K562 (cell line): ENCODE results near the gene NDST3. TPM values are rescaled to one million over a fixed set of nuclear protein-coding genes. Genes with fewer than 3 reads are reported as not detected.

Experiments
- ATAC-seq: fragments of 200-7000 bp; cut with Tn5 transposase; 3 replicates; pipeline ENCODE4 v1.9.1; 2020; ENCODE audit warnings: moderate library complexity
- BruUV-seq: library from RNA; stranded (reverse); fragments of 400-500 nt; replicated peaks from 2 replicates; lab custom pipeline; 2021; lab: Mats Ljungman, UMichigan
- CTCF ChIA-PET: fragments of 300-600 bp; formaldehyde crosslinking; extraction: SDS; loops from one replicate; lab custom pipeline; 2021; ENCODE audit warnings: low intra/inter-chr PET ratio; lab: Yijun Ruan, JAX
- POLR2A ChIA-PET: fragments of 300-600, 350-650 bp; sonication (Branson Sonifier 250); formaldehyde crosslinking; extraction: SDS; loops from one replicate; lab custom pipeline; 2021; ENCODE audit warnings: antibody characterized with exemption, inconsistent platforms; lab: Yijun Ruan, JAX
- DNase-seq, 4 experiments: peaks; one replicate each; pipeline versions ENCODE4 v3.0.0 to v3.0.0-alpha.2; 2011 to 2018; ENCODE audit warnings: low spot score in 3 of 4, mixed read lengths in 3 of 4; ENCODE audit errors: extremely low read depth in 1 of 4
- FAIRE-seq: peaks from 2 replicates; lab custom pipeline; 2011; peaks lifted over from hg19 to GRCh38; lab: Jason Lieb, UNC
- H2AFZ ChIP-seq: 2 replicates; pipeline ENCODE4 v1.6.0; 2011; ENCODE audit warnings: low read depth, low read length, control low read depth, inconsistent platforms
- H3K27ac ChIP-seq: fragments of 200-600 bp; 3 replicates; pipeline ENCODE4 v1.8.0; 2011; ENCODE audit warnings: low read depth, mild to moderate bottlenecking, control low read depth, inconsistent platforms, low read length, moderate library complexity, mixed read lengths; ENCODE audit errors: extremely low read depth
- H3K27me3 ChIP-seq, 2 experiments: fragments of 300-600 bp in 1 of 2; 2 replicates in 1 of 2; 3 replicates in 1 of 2; pipeline versions ENCODE4 v1.6.0 to v1.8.0; 2011; ENCODE audit warnings: inconsistent platforms in 2 of 2, low read length in 2 of 2, mild to moderate bottlenecking in 1 of 2, mixed read lengths in 1 of 2, moderate library complexity in 1 of 2; ENCODE audit not compliant: control insufficient read depth in 2 of 2, insufficient read depth in 2 of 2
- H3K36me3 ChIP-seq: fragments of 300-600 bp; 3 replicates; pipeline ENCODE4 v1.8.0; 2011; ENCODE audit warnings: mild to moderate bottlenecking, low read length, inconsistent platforms; ENCODE audit not compliant: control insufficient read depth, insufficient read depth
- H3K4me1 ChIP-seq, 2 experiments: fragments of 200-600 bp in 1 of 2; replicated peaks in 1 of 2; 2 replicates in 1 of 2; 3 replicates in 1 of 2; pipeline versions ENCODE4 v1.5.1 to v1.8.0; 2011; ENCODE audit warnings: inconsistent platforms in 2 of 2, low read length in 2 of 2, mild to moderate bottlenecking in 1 of 2, mixed read lengths in 1 of 2, moderate library complexity in 1 of 2; ENCODE audit not compliant: control insufficient read depth in 2 of 2, insufficient read depth in 2 of 2
- H3K4me2 ChIP-seq: 2 replicates; pipeline ENCODE4 v1.6.1; 2011; ENCODE audit warnings: low read length, control low read depth, inconsistent platforms, mixed read lengths; ENCODE audit not compliant: insufficient read depth
- H3K4me3 ChIP-seq: fragments of 200-600 bp; sonication (generic), shearing (Covaris generic); 2 replicates; pipeline ENCODE4 v1.5.1; 2016; ENCODE audit warnings: control low read depth, inconsistent platforms
- H3K79me2 ChIP-seq: fragments of 200-600 bp; 3 replicates; pipeline ENCODE4 v1.8.0; 2011; ENCODE audit warnings: low read length, inconsistent platforms; ENCODE audit not compliant: control insufficient read depth, insufficient read depth
- H3K9ac ChIP-seq, 2 experiments: 2 replicates each; pipeline versions ENCODE4 v1.6.0 to v1.6.1; 2011; ENCODE audit warnings: low read depth in 2 of 2, low read length in 2 of 2, control low read depth in 1 of 2, inconsistent platforms in 1 of 2, mild to moderate bottlenecking in 1 of 2, mixed read lengths in 1 of 2; ENCODE audit not compliant: insufficient read depth in 1 of 2
- H3K9me1 ChIP-seq: one replicate; pipeline ENCODE4 v1.6.0; 2011; ENCODE audit warnings: inconsistent platforms, mild to moderate bottlenecking, low read length, moderate library complexity; ENCODE audit not compliant: control insufficient read depth, insufficient read depth
- H3K9me3 ChIP-seq: replicated peaks from 2 replicates; pipeline ENCODE4 v1.5.1; 2011; ENCODE audit warnings: low read depth, low read length, inconsistent platforms; ENCODE audit not compliant: control insufficient read depth, insufficient read depth
- H4K20me1 ChIP-seq: replicated peaks from 2 replicates; pipeline ENCODE4 v1.6.1; 2011; ENCODE audit warnings: low read length, inconsistent platforms, mixed read lengths; ENCODE audit not compliant: control insufficient read depth, insufficient read depth
- ARHGAP35 ChIP-seq: fragments of 450-650 bp; IDR thresholded peaks from 2 replicates; pipeline ENCODE4 v1.6.1; 2018; ENCODE audit not compliant: partially characterized antibody
- ERF ChIP-seq: fragments of 450-650 bp; formaldehyde crosslinking; IDR thresholded peaks from 2 replicates; pipeline ENCODE4 v1.4.0; 2020; ENCODE audit warnings: mild to moderate bottlenecking, mixed read lengths
- HNRNPH1 ChIP-seq: fragments of 200-400 bp; formaldehyde crosslinking; optimal IDR thresholded peaks from 2 replicates; pipeline ENCODE3; 2017; ENCODE audit warnings: low read depth, mild to moderate bottlenecking, low read length, moderate library complexity
- HOXB6 ChIP-seq: fragments of 250-450 bp; sonication (Bioruptor Pico); IDR thresholded peaks from 2 replicates; pipeline ENCODE4 v1.5.1; 2022; ENCODE audit warnings: mild to moderate bottlenecking, borderline replicate concordance
- MCM7 ChIP-seq, 2 experiments: fragments of 450-650 bp; IDR thresholded peaks; 2 replicates each; pipeline ENCODE4 v1.6.1; 2016 to 2018
- MED1 ChIP-seq: sonication (generic); formaldehyde crosslinking; IDR thresholded peaks from 2 replicates; pipeline ENCODE4 v1.8.1; 2023; ENCODE audit warnings: missing genetic modification reagents, borderline replicate concordance
- PURB ChIP-seq: sonication (generic); formaldehyde crosslinking; IDR thresholded peaks from 2 replicates; pipeline ENCODE4 v1.9.0; 2021; ENCODE audit warnings: low read depth, mild to moderate bottlenecking, missing genetic modification reagents
- PYGO2 ChIP-seq: fragments of 450-650 bp; IDR thresholded peaks from 2 replicates; pipeline ENCODE4 v1.6.1; 2016; ENCODE audit warnings: mild to moderate bottlenecking, missing genetic modification characterization, moderate library complexity, missing compliant biosample characterization
- ZNF507 ChIP-seq: conservative IDR thresholded peaks from 2 replicates; pipeline ENCODE4 v1.6.1; 2017; ENCODE audit warnings: missing genetic modification characterization, missing compliant biosample characterization
- ZNF780A ChIP-seq: fragments of 250-450 bp; sonication (Bioruptor Pico); IDR thresholded peaks from 2 replicates; pipeline ENCODE4 v1.5.0; 2021; ENCODE audit warnings: mild to moderate bottlenecking
- ZNF830 ChIP-seq: fragments of 250-450 bp; sonication (Bioruptor Pico); IDR thresholded peaks from 2 replicates; pipeline ENCODE4 v1.5.0; 2021; ENCODE audit warnings: mild to moderate bottlenecking
- WGBS: fragments of 100-300 bp; shearing (Covaris generic); methylation state at CpG from one replicate; pipeline ENCODE4 v1.1.6; 2016; ENCODE audit warnings: low coverage, mixed read lengths; ENCODE audit not compliant: insufficient coverage; ENCODE audit errors: missing lambda C conversion rate; 5-methylcytosine and 5-hydroxymethylcytosine counted together
- in situ Hi-C: fragments of 300-500 bp; cut with MboI; formaldehyde crosslinking; loops from 4 replicates; pipeline ENCODE4 v1.15.0; 2018; ENCODE audit warnings: inconsistent platforms, mixed read lengths
- intact Hi-C: fragments of 100-400 bp; cut with micrococcal nuclease; formaldehyde crosslinking; loops from 2 replicates; pipeline ENCODE4 v1.14.2; 2022
- polyA plus RNA-seq, 8 experiments: library from polyadenylated mRNA; depleted of rRNA in 4 of 8; stranded (reverse) in 5 of 8; unstranded in 3 of 8; fragments of >200 nt; fragmentation: Nextera tagmentation in 2 of 8; fragmentation: Illumina TruSeq in 1 of 8; extraction: Ambion mirVana in 2 of 8; extraction: Trizol in 1 of 8; gene quantifications; 2 replicates each; pipeline versions ENCODE4 v1.2.1 to v1.2.3, GENCODE V29; 2011 to 2014; ENCODE audit warnings: inconsistent platforms in 1 of 8, missing spikeins in 1 of 8
- total RNA-seq, 7 experiments: library from RNA; depleted of rRNA in 6 of 7; stranded (reverse); fragments of >200 nt in 6 of 7; fragmentation: Illumina TruSeq in 2 of 7; extraction: Trizol in 2 of 7; gene quantifications; 2 replicates each; pipeline versions ENCODE4 v1.2.1 to v1.2.3, GENCODE V29; 2011 to 2021; ENCODE audit warnings: low replicate concordance in 1 of 7

The NDST3 gene
- total and polyA plus RNA-seq, 9 of the 15 experiments (the other 6 are each of a cell fraction or from before 2014, with no cell fraction given), result not detected

DNA sequence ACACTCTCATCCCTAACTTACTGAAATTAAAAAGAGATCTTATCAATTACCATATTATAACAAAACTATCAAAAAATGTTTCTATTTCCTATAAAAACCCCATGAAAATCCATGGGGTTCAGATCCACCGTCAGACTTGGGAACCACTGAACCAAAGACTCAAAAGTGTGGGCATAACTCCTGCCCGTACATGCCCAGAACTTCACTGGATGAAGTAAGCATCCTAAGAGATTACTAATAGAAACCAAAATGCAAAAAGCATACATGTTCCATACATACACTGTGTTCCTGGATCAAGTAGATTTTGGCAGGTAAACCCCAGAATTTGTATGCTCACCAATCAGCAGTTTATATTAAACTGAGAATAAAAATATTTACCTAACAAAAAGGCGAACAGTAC, 252.4 kb downstream of the NDST3 start:
- ATAC-seq (no peak), FAIRE-seq (no peak), DNase-seq (no peak)
- H3K27me3 ChIP-seq, result no peaks in the 10 kb centered on the region
- intact Hi-C loops, result no loop called here
- H4K20me1 ChIP-seq, result no peaks in the 10 kb centered on the region
- no peak for TF ChIP-seq MCM7 (IDR thresholded peaks at IDR 0.05)
- no peak for TF ChIP-seq PYGO2 (tag)
- no peak for TF ChIP-seq ERF (CRISPR knock-in tag)
- no peak for TF ChIP-seq PURB (CRISPR knock-in tag)
- TF ChIP-seq ZNF780A (CRISPR knock-in tag), result no peak
- TF ChIP-seq ZNF830 (CRISPR knock-in tag), result no peak
- TF ChIP-seq MED1, result no peak
- no peak for TF ChIP-seq HNRNPH1
- TF ChIP-seq ZNF507, result no peak
- TF ChIP-seq HOXB6 (CRISPR knock-in tag), result no peak
- TF ChIP-seq ARHGAP35, result no peak
- WGBS, result 82% methylated on average over 3 of the region's 3 CpGs
- H3K4me1 ChIP-seq, result peaks cover 0 to 7% of the 10 kb centered on the region in 2 experiments; a peak in 3 of 5 replicates
- in situ Hi-C loops, result loop anchor here (25.0 kb wide), 1 partner anchor 401 kb away; the partner anchor contains the start of gene METTL14
- peaks cover 4% of the 10 kb centered on the region; the same call in 2 of the 3 replicates for H3K36me3 ChIP-seq
- no peak overlapping the region for H3K4me2 ChIP-seq
- no peaks in the 10 kb centered on the region for H3K9me3 ChIP-seq
- H3K27ac ChIP-seq, result no peak overlapping the region
- ChIA-PET POLR2A (no interaction called here), CTCF (no interaction called here)
- BruUV-seq, result no TSS peak
- no peaks in the 10 kb centered on the region for H3K79me2 ChIP-seq
- no peaks in the 10 kb centered on the region for H3K9me1 ChIP-seq
- H2AFZ ChIP-seq, result no peak overlapping the region
- no peak overlapping the region for H3K9ac ChIP-seq
- no peak overlapping the region for H3K4me3 ChIP-seq
